HepG2 (cell line): Measurements from ENCODE around the gene S1PR5. TPM values are rescaled to one million over a fixed set of nuclear protein-coding genes. Genes with fewer than 3 reads are reported as not detected.

Experiments used
- CCAR2 ChIP-seq: fragments of 200-400 bp; formaldehyde crosslinking; optimal IDR thresholded peaks from 2 replicates; pipeline ENCODE3; 2018; ENCODE audit warnings: low read depth, mild to moderate bottlenecking, low read length, moderate library complexity
- EP300 ChIP-seq, 3 experiments: sonication (generic) in 1 of 3; formaldehyde crosslinking in 1 of 3; IDR thresholded peaks; 2 replicates each; pipeline versions ENCODE4 v1.5.1 to v1.6.1; 2011 to 2020; ENCODE audit warnings: low read depth in 2 of 3, low read length in 2 of 3, borderline replicate concordance in 1 of 3, improper control_type of control experiment in 1 of 3, mild to moderate bottlenecking in 1 of 3, missing genetic modification reagents in 1 of 3, moderate library complexity in 1 of 3
- HIVEP1 ChIP-seq: sonication (generic); formaldehyde crosslinking; IDR thresholded peaks from 2 replicates; pipeline ENCODE4 v1.4.0; 2020; ENCODE audit warnings: mild to moderate bottlenecking, missing genetic modification reagents
- IKZF4 ChIP-seq: sonication (generic); formaldehyde crosslinking; IDR thresholded peaks from 2 replicates; pipeline ENCODE4 v1.5.1; 2020; ENCODE audit warnings: borderline replicate concordance, mild to moderate bottlenecking, low read depth, missing genetic modification reagents; ENCODE audit errors: not compliant biosample characterization
- KAT8 ChIP-seq: IDR thresholded peaks from 2 replicates; pipeline ENCODE4 v1.6.1; 2016; ENCODE audit warnings: missing genetic modification reagents, missing compliant biosample characterization
- NCOR1 ChIP-seq: fragments of 200-600 bp; sonication (generic); IDR thresholded peaks from 2 replicates; pipeline ENCODE4 v1.7.0; 2017; ENCODE audit warnings: antibody characterized with exemption, low read length, borderline replicate concordance
- NFE2 ChIP-seq: sonication (generic); formaldehyde crosslinking; IDR thresholded peaks from 2 replicates; pipeline ENCODE4 v1.4.0; 2020; ENCODE audit warnings: missing genetic modification reagents
- RELA ChIP-seq: sonication (generic); formaldehyde crosslinking; IDR thresholded peaks from 2 replicates; pipeline ENCODE4 v1.4.0; 2020; ENCODE audit warnings: missing genetic modification reagents
- SAFB2 ChIP-seq: sonication (generic); formaldehyde crosslinking; IDR thresholded peaks from 2 replicates; pipeline ENCODE4 v1.5.1; 2020; ENCODE audit warnings: missing genetic modification reagents, low read depth, mild to moderate bottlenecking, borderline replicate concordance
- SIX4 ChIP-seq: sonication (generic); formaldehyde crosslinking; IDR thresholded peaks from 2 replicates; pipeline ENCODE4 v1.4.0; 2020; ENCODE audit warnings: missing genetic modification reagents
- STAT5B ChIP-seq: sonication (generic); formaldehyde crosslinking; IDR thresholded peaks from 2 replicates; pipeline ENCODE4 v1.4.0; 2020; ENCODE audit warnings: missing genetic modification reagents
- STAT6 ChIP-seq: sonication (generic); formaldehyde crosslinking; IDR thresholded peaks from 2 replicates; pipeline ENCODE4 v1.4.0; 2020; ENCODE audit warnings: missing genetic modification reagents, mild to moderate bottlenecking, borderline replicate concordance
- THAP7 ChIP-seq: sonication (generic); formaldehyde crosslinking; IDR thresholded peaks from 2 replicates; pipeline ENCODE4 v1.8.1; 2023; ENCODE audit warnings: mild to moderate bottlenecking, missing genetic modification reagents
- THRA ChIP-seq: sonication (generic); formaldehyde crosslinking; IDR thresholded peaks from 2 replicates; pipeline ENCODE4 v1.4.0; 2020; ENCODE audit warnings: missing genetic modification reagents, borderline replicate concordance
- ZNF281 ChIP-seq: sonication (generic); formaldehyde crosslinking; IDR thresholded peaks from 2 replicates; pipeline ENCODE4 v1.4.0; 2020; ENCODE audit warnings: missing genetic modification reagents, borderline replicate concordance
- ZNF776 ChIP-seq: sonication (generic); formaldehyde crosslinking; IDR thresholded peaks from 2 replicates; pipeline ENCODE4 v1.4.0; 2020; ENCODE audit warnings: mild to moderate bottlenecking, missing genetic modification reagents
- ZNF879 ChIP-seq: sonication (generic); formaldehyde crosslinking; IDR thresholded peaks from 2 replicates; pipeline ENCODE4 v1.8.1; 2023; ENCODE audit warnings: missing genetic modification reagents
- ZSCAN20 ChIP-seq: sonication (generic); formaldehyde crosslinking; IDR thresholded peaks from 2 replicates; pipeline ENCODE4 v1.4.0; 2020; ENCODE audit warnings: missing genetic modification reagents, mild to moderate bottlenecking, borderline replicate concordance
- ZSCAN21 ChIP-seq: sonication (generic); formaldehyde crosslinking; IDR thresholded peaks from 2 replicates; pipeline ENCODE4 v1.8.0; 2022; ENCODE audit warnings: mild to moderate bottlenecking, missing genetic modification reagents, moderate library complexity, borderline replicate concordance
- polyA plus RNA-seq, 8 experiments: library from polyadenylated mRNA; depleted of rRNA in 3 of 8; stranded (reverse) in 7 of 8; unstranded in 1 of 8; fragments of >200 nt; fragmentation: Illumina TruSeq in 4 of 8; extraction: Trizol in 4 of 8; gene quantifications; 2 replicates each; pipeline versions ENCODE4 v1.2.1 to v1.2.3, GENCODE V29; 2011 to 2016; ENCODE audit warnings: low read depth in 4 of 8, missing spikeins in 1 of 8, mixed read lengths in 1 of 8; ENCODE audit not compliant: insufficient read depth in 1 of 8
- total RNA-seq, 5 experiments: library from RNA; depleted of rRNA; stranded (reverse); fragments of >200 nt; fragmentation: Illumina TruSeq; extraction: Trizol; gene quantifications; 2 replicates each; pipeline ENCODE4 v1.2.3, GENCODE V29; 2016; ENCODE audit warnings: low read depth in 1 of 5

Gene S1PR5
- total and polyA plus RNA-seq, 2 of the 13 experiments (the other 11 are each of a cell fraction or from before 2014, with no cell fraction given), result 0.04 TPM; not detected in 1

- TF ChIP-seq EP300 (IDR thresholded peaks at IDR 0.05; ENCODE audit: low read depth in 2 of 2, low read length in 2 of 2) (peak; percentile 67 to 78), EP300 (CRISPR knock-in tag; IDR thresholded peaks at IDR 0.05; ENCODE audit: borderline replicate concordance) (peak; percentile 79), RELA (CRISPR knock-in tag) (no peak), ZNF776 (CRISPR knock-in tag) (peak; percentile 78), CCAR2 (no peak), STAT6 (CRISPR knock-in tag) (no peak), ZSCAN20 (CRISPR knock-in tag) (peak; percentile 80; the same call in 1 of the 2 replicates), ZSCAN21 (CRISPR knock-in tag) (0 out of 2 replicates have a peak, but pooled peaks have one; percentile 21), SIX4 (CRISPR knock-in tag) (0 out of 2 replicates have a peak, but pooled peaks have one; percentile 21), KAT8 (CRISPR knock-in tag) (peak; percentile 68; the same call in 1 of the 2 replicates), STAT5B (CRISPR knock-in tag) (0 out of 2 replicates have a peak, but pooled peaks have one; percentile 59), HIVEP1 (no peak), THAP7 (no peak), NFE2 (CRISPR knock-in tag) (peak; percentile 85; the same call in 1 of the 2 replicates), SAFB2 (CRISPR knock-in tag) (no peak; the same call in 1 of the 2 replicates), THRA (CRISPR knock-in tag) (peak; percentile 58; the same call in 1 of the 2 replicates), ZNF281 (CRISPR knock-in tag) (peak; percentile 88), ZNF879 (CRISPR knock-in tag) (peak; percentile 51; the same call in 1 of the 2 replicates), NCOR1 (no peak), IKZF4 (CRISPR knock-in tag) (no peak)
These were observed 14.7 kb downstream of the S1PR5 start (continued) for GRCh38 chr19:10502524-10503001.
